GM18519 (cell line): ENCODE data around the gene C2CD3.

Experiments used
- ATAC-seq: cut with Tn5 transposase; IDR thresholded peaks from one replicate; pipeline ENCODE4 v1.9.1; 2021; ENCODE audit warnings: mild to moderate bottlenecking, moderate library complexity; ENCODE audit not compliant: unreplicated experiment, low FRiP score

Gene C2CD3

GRCh38 chr11:73969091-73969490, 201.7 kb downstream of the C2CD3 start:
- ATAC-seq, result no peak

- no peak for ATAC-seq
Observed at GRCh38 chr11:73968356-73968966, 202.3 kb downstream of the C2CD3 start.

- no peak for ATAC-seq
Observed at GRCh38 chr11:73965764-73966121, 205.1 kb downstream of the C2CD3 start.

GRCh38 chr11:73965076-73965763, 205.6 kb downstream of the C2CD3 start:
- no peak for ATAC-seq

- ATAC-seq, result no peak
Observed at GRCh38 chr11:73963861-73964260, 206.9 kb downstream of the C2CD3 start.
